ENCODE results near the gene CORIN. TPM values are rescaled to one million over a fixed set of nuclear protein-coding genes. Genes with fewer than 3 reads are reported as not detected.

Gene CORIN
- total and polyA plus RNA-seq, 9 donors, result 0.20 to 7.9 (median 0.80) TPM; not detected in 1

- no peaks in the 10 kb centered on the region for H3K36me3 ChIP-seq
These were observed 36.1 kb upstream of the CORIN start for GRCh38 chr4:47873877-47874541.

GRCh38 chr4:47863486-47863885 is 25.6 kb upstream of the CORIN start:
- Histone ChIP-seq H3K4me3 (no peak overlapping the region), H3K4me1 (ENCODE audit: insufficient read depth) (no peaks in the 10 kb centered on the region), H3K36me3 (no peaks in the 10 kb centered on the region), H3K27me3 (no peaks in the 10 kb centered on the region), H3K27ac (no peak overlapping the region), H3K9me3 (no peaks in the 10 kb centered on the region)
- intact Hi-C loops (cut with DNase I), result no loop called here
- TF ChIP-seq EP300 (IDR thresholded peaks at IDR 0.05) (no peak), POLR2A (IDR thresholded peaks at IDR 0.05) (no peak), CTCF (IDR thresholded peaks at IDR 0.05) (no peak)
- DNase-seq, result no peak
- WGBS, 3 donors, result 71 to 94% (median 73%) methylated on average over 4 of the region's 4 CpGs

More at GRCh38 chr4:47873877-47874541, 36.1 kb upstream of the CORIN start:
- intact Hi-C loops (cut with DNase I), result no loop called here
- Histone ChIP-seq H3K9me3 (peaks cover 0 to 9% of the 10 kb centered on the region in 2 donors), H3K27me3 (peaks cover 5% of the 10 kb centered on the region), H3K27ac (no peak overlapping the region), H3K4me3 (no peak overlapping the region), H3K4me1 (ENCODE audit: insufficient read depth) (no peaks in the 10 kb centered on the region)
- 88 to 95% (median 93%) methylated on average over 3 of the region's 3 CpGs for WGBS, 3 donors
- TF ChIP-seq POLR2A (IDR thresholded peaks at IDR 0.05) (no peak), CTCF (IDR thresholded peaks at IDR 0.05) (no peak)
- DNase-seq, result no peak

GRCh38 chr4:47862297-47862696 is 24.4 kb upstream of the CORIN start:
- 87 to 91% (median 87%) methylated on average over 3 of the region's 3 CpGs for WGBS, 3 donors
- DNase-seq, result no peak
- intact Hi-C loops (cut with DNase I), result no loop called here
- Histone ChIP-seq H3K4me1 (ENCODE audit: insufficient read depth) (no peaks in the 10 kb centered on the region), H3K9me3 (no peaks in the 10 kb centered on the region), H3K4me3 (no peak overlapping the region), H3K27me3 (no peaks in the 10 kb centered on the region), H3K36me3 (no peaks in the 10 kb centered on the region), H3K27ac (no peak overlapping the region)
- TF ChIP-seq EP300 (IDR thresholded peaks at IDR 0.05) (no peak), CTCF (IDR thresholded peaks at IDR 0.05) (no peak), POLR2A (IDR thresholded peaks at IDR 0.05) (no peak)

- no peaks in the 10 kb centered on the region for H3K9me3 ChIP-seq
- no peaks in the 10 kb centered on the region for H3K27me3 ChIP-seq
- H3K27ac ChIP-seq, result no peak overlapping the region
- no peak for DNase-seq
- no peaks in the 10 kb centered on the region for H3K36me3 ChIP-seq
- H3K4me1 ChIP-seq (ENCODE audit: insufficient read depth), result no peaks in the 10 kb centered on the region
- no peak overlapping the region for H3K4me3 ChIP-seq
- intact Hi-C loops (cut with DNase I), result no loop called here
- WGBS, 3 donors, result 95 to 98% (median 98%) methylated on average over 1 of the region's 1 CpG
- TF ChIP-seq POLR2A (IDR thresholded peaks at IDR 0.05), result no peak
These were observed 22.4 kb upstream of the CORIN start for GRCh38 chr4:47860305-47860704.

- TF ChIP-seq CTCF (IDR thresholded peaks at IDR 0.05), result no peak
- no peak for TF ChIP-seq POLR2A (IDR thresholded peaks at IDR 0.05)
- no peak for TF ChIP-seq EP300 (IDR thresholded peaks at IDR 0.05)
- H3K4me3 ChIP-seq, result no peak overlapping the region
- no peaks in the 10 kb centered on the region for H3K9me3 ChIP-seq
- DNase-seq, result no peak
- 83 to 86% (median 85%) methylated on average over 2 of the region's 2 CpGs for WGBS, 3 donors
- no peak overlapping the region for H3K27ac ChIP-seq
- no peaks in the 10 kb centered on the region for H3K27me3 ChIP-seq
- intact Hi-C loops (cut with DNase I), result no loop called here
- no peaks in the 10 kb centered on the region for H3K36me3 ChIP-seq
- no peaks in the 10 kb centered on the region for H3K4me1 ChIP-seq (ENCODE audit: insufficient read depth)
These were observed 20.1 kb upstream of the CORIN start for GRCh38 chr4:47858006-47858405.
